Mesenchymal stem cell (in vitro differentiated cells and primary cell): ENCODE data around the gene KRTAP12-4.
"Not testable (repeated sequence)": the region's sequence is repeated elsewhere in the genome, so short reads cannot be mapped to it uniquely, and the experiment has no call there.

Experiments
- DNase-seq: peaks from one replicate; pipeline ENCODE4 v3.0.0-alpha.2; 2013
- H2AFZ ChIP-seq: one replicate; pipeline ENCODE4 v1.6.1; 2013; ENCODE audit warnings: low read depth, mild to moderate bottlenecking, control low read depth, inconsistent platforms, low read length, moderate library complexity
- H2AK5ac ChIP-seq: 2 replicates; pipeline ENCODE4 v1.6.1; 2013; ENCODE audit warnings: low read length, moderate library complexity, mild to moderate bottlenecking, inconsistent platforms; ENCODE audit not compliant: severe bottlenecking
- H2BK120ac ChIP-seq: one replicate; pipeline ENCODE4 v1.6.1; 2013; ENCODE audit warnings: low read depth, mild to moderate bottlenecking, inconsistent platforms, low read length, moderate library complexity
- H2BK12ac ChIP-seq, 2 experiments: one replicate each; pipeline ENCODE4 v1.6.1; 2013; ENCODE audit warnings: inconsistent platforms in 2 of 2, low read length in 2 of 2, mild to moderate bottlenecking in 2 of 2, moderate library complexity in 2 of 2, control low read depth in 1 of 2
- H2BK15ac ChIP-seq: one replicate; pipeline ENCODE4 v1.6.1; 2013; ENCODE audit warnings: mild to moderate bottlenecking, low read depth, inconsistent platforms; ENCODE audit not compliant: poor library complexity, severe bottlenecking
- H2BK5ac ChIP-seq: 2 replicates; pipeline ENCODE4 v1.6.1; 2013; ENCODE audit warnings: low read depth, mild to moderate bottlenecking, low read length, control low read depth, inconsistent platforms; ENCODE audit not compliant: poor library complexity, severe bottlenecking
- H3K14ac ChIP-seq, 2 experiments: one replicate each; pipeline ENCODE4 v1.6.1; 2013; ENCODE audit warnings: inconsistent platforms in 2 of 2, low read length in 2 of 2, control low read depth in 1 of 2, mild to moderate bottlenecking in 1 of 2, moderate library complexity in 1 of 2
- H3K18ac ChIP-seq, 2 experiments: one replicate each; pipeline ENCODE4 v1.6.1; 2013; ENCODE audit warnings: inconsistent platforms in 2 of 2, low read length in 2 of 2, control low read depth in 1 of 2, low read depth in 1 of 2, mild to moderate bottlenecking in 1 of 2
- H3K23ac ChIP-seq, 2 experiments: one replicate each; pipeline ENCODE4 v1.6.1; 2013; ENCODE audit warnings: inconsistent platforms in 2 of 2, low read length in 2 of 2, mild to moderate bottlenecking in 2 of 2, moderate library complexity in 2 of 2, control low read depth in 1 of 2
- H3K27ac ChIP-seq: 2 replicates; pipeline ENCODE4 v1.5.1; 2013; ENCODE audit warnings: mild to moderate bottlenecking, moderate library complexity, low read length, control low read depth, inconsistent platforms; ENCODE audit not compliant: poor library complexity, severe bottlenecking
- H3K27me3 ChIP-seq, 2 experiments: 2 replicates each; pipeline versions ENCODE4 v1.6.1 to v1.7.0; 2013; ENCODE audit warnings: low read length in 2 of 2, mild to moderate bottlenecking in 2 of 2, moderate library complexity in 2 of 2, control low read depth in 1 of 2, inconsistent platforms in 1 of 2; ENCODE audit not compliant: control insufficient read depth in 1 of 2, insufficient read depth in 1 of 2
- H3K36me3 ChIP-seq, 2 experiments: 2 replicates each; pipeline versions ENCODE4 v1.6.1 to v1.7.0; 2013; ENCODE audit warnings: low read length in 2 of 2, control low read depth in 1 of 2, inconsistent platforms in 1 of 2, low read depth in 1 of 2, mild to moderate bottlenecking in 1 of 2; ENCODE audit not compliant: insufficient read depth in 2 of 2, control insufficient read depth in 1 of 2
- H3K4ac ChIP-seq, 2 experiments: one replicate each; pipeline ENCODE4 v1.6.1; 2013; ENCODE audit warnings: inconsistent platforms in 2 of 2, low read length in 2 of 2, mild to moderate bottlenecking in 2 of 2, moderate library complexity in 2 of 2, control low read depth in 1 of 2, low read depth in 1 of 2
- H3K4me1 ChIP-seq: 2 replicates; pipeline ENCODE4 v1.6.1; 2013; ENCODE audit warnings: low read depth, low read length, control low read depth; ENCODE audit not compliant: control insufficient read depth, insufficient read depth
- H3K4me2 ChIP-seq: 2 replicates; pipeline ENCODE4 v1.6.1; 2013; ENCODE audit warnings: low read length, mild to moderate bottlenecking, inconsistent platforms; ENCODE audit not compliant: poor library complexity, severe bottlenecking
- H3K4me3 ChIP-seq, 2 experiments: 2 replicates each; pipeline versions ENCODE4 v1.5.1 to v1.7.0; 2013; ENCODE audit warnings: low read length in 2 of 2, mild to moderate bottlenecking in 2 of 2, control low read depth in 1 of 2, low read depth in 1 of 2; ENCODE audit not compliant: insufficient read depth in 1 of 2
- H3K79me1 ChIP-seq: replicated peaks from 2 replicates; pipeline ENCODE4 v1.6.1; 2013; ENCODE audit warnings: mild to moderate bottlenecking, control low read depth, low read length, inconsistent platforms; ENCODE audit not compliant: poor library complexity, severe bottlenecking
- H3K9ac ChIP-seq: 2 replicates; pipeline ENCODE4 v1.7.0; 2013; ENCODE audit warnings: mild to moderate bottlenecking, low read length, moderate library complexity
- H3K9me3 ChIP-seq: 2 replicates; pipeline ENCODE4 v1.7.0; 2013; ENCODE audit warnings: mild to moderate bottlenecking, low read length; ENCODE audit not compliant: control insufficient read depth
- H4K8ac ChIP-seq: one replicate; pipeline ENCODE4 v1.6.1; 2013; ENCODE audit warnings: inconsistent platforms, mild to moderate bottlenecking, low read length, moderate library complexity
- H4K91ac ChIP-seq: one replicate; pipeline ENCODE4 v1.6.1; 2013; ENCODE audit warnings: mild to moderate bottlenecking, low read length, inconsistent platforms
- WGBS: methylation state at CpG from one replicate; pipeline ENCODE4 v1.1.7; 2013; ENCODE audit warnings: mixed read lengths; 5-methylcytosine and 5-hydroxymethylcytosine counted together

KRTAP12-4 gene

DNA sequence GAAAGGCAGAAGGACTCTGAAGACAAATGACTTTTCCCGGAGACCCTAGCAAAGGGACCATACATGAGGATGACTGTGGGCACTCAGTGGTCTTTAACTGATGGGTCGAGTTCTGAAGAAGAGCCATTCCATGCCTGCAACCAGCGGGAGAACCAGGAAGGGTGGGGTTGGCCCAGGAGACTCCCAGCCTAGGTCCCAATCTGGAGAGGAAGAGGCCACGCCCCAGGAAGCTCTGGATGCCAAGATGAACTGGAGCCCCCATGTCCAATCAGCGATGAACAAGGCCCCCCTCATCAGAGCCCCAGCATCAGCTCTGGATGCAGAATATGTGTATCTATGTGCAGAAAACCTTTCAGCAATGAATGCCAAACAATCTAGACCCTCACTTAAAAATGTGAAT is 13.7 kb downstream of the KRTAP12-4 start:
- H3K9me3 ChIP-seq: peaks cover 46% of the 10 kb centered on the region
- H3K27me3 ChIP-seq: peaks cover 0 to 14% of the 10 kb centered on the region in 2 experiments
- H3K23ac ChIP-seq: no peak overlapping the region
- no peak overlapping the region for H2BK5ac ChIP-seq
- no peaks in the 10 kb centered on the region for H3K79me1 ChIP-seq
- no peak overlapping the region for H2BK12ac ChIP-seq
- H2AFZ ChIP-seq: no peak overlapping the region
- no peak overlapping the region for H3K14ac ChIP-seq
- H3K4me1 ChIP-seq: no peaks in the 10 kb centered on the region
- no peak overlapping the region for H3K27ac ChIP-seq
- H3K4me2 ChIP-seq: no peak overlapping the region
- H3K36me3 ChIP-seq: no peaks in the 10 kb centered on the region
- WGBS: 59% methylated on average over 4 of the region's 5 CpGs
- no peak overlapping the region for H3K4me3 ChIP-seq
- DNase-seq: no peak
- H2BK15ac ChIP-seq: no peak overlapping the region
- no peak overlapping the region for H4K91ac ChIP-seq
- H3K4ac ChIP-seq: no peak overlapping the region
- H4K8ac ChIP-seq: no peak overlapping the region
- H3K18ac ChIP-seq: no peak overlapping the region
- H2BK120ac ChIP-seq: no peak overlapping the region
- no peak overlapping the region for H3K9ac ChIP-seq
- no peak overlapping the region for H2AK5ac ChIP-seq

DNA sequence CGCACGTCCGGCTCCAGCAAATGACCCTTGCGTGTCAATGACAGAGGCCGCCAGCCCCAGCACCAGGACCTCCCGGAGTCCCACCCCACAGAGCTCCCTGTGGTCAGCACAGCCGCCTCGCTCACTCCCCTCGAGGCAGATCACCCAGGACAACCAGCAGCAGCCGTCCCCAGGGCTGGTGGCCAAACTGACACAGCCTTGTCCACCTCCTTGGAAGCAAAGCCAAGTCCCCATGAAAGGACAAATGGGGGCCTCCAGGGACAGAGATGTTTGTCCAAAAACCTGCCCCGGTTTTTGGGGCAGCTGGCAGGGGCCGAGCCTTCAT is 15.2 kb downstream of the KRTAP12-4 start:
- H3K23ac ChIP-seq: no peak overlapping the region
- H3K36me3 ChIP-seq: no peaks in the 10 kb centered on the region
- no peak overlapping the region for H3K9ac ChIP-seq
- no peak overlapping the region for H2AK5ac ChIP-seq
- no peak overlapping the region for H3K4ac ChIP-seq
- H2BK12ac ChIP-seq: no peak overlapping the region
- no peak overlapping the region for H3K18ac ChIP-seq
- no peak overlapping the region for H2BK5ac ChIP-seq
- H3K27ac ChIP-seq: no peak overlapping the region
- H3K4me3 ChIP-seq: no peak overlapping the region
- no peaks in the 10 kb centered on the region for H3K4me1 ChIP-seq
- H2BK15ac ChIP-seq: no peak overlapping the region
- no peak overlapping the region for H4K8ac ChIP-seq
- H3K4me2 ChIP-seq: no peak overlapping the region
- no peak overlapping the region for H4K91ac ChIP-seq
- no peak overlapping the region for H2AFZ ChIP-seq
- peaks cover 40% of the 10 kb centered on the region for H3K9me3 ChIP-seq
- 87% methylated on average over 12 of the region's 12 CpGs for WGBS
- no peak overlapping the region for H2BK120ac ChIP-seq
- H3K14ac ChIP-seq: no peak overlapping the region
- no peak for DNase-seq
- H3K27me3 ChIP-seq: peaks cover 0 to 14% of the 10 kb centered on the region in 2 experiments
- H3K79me1 ChIP-seq: no peaks in the 10 kb centered on the region

DNA sequence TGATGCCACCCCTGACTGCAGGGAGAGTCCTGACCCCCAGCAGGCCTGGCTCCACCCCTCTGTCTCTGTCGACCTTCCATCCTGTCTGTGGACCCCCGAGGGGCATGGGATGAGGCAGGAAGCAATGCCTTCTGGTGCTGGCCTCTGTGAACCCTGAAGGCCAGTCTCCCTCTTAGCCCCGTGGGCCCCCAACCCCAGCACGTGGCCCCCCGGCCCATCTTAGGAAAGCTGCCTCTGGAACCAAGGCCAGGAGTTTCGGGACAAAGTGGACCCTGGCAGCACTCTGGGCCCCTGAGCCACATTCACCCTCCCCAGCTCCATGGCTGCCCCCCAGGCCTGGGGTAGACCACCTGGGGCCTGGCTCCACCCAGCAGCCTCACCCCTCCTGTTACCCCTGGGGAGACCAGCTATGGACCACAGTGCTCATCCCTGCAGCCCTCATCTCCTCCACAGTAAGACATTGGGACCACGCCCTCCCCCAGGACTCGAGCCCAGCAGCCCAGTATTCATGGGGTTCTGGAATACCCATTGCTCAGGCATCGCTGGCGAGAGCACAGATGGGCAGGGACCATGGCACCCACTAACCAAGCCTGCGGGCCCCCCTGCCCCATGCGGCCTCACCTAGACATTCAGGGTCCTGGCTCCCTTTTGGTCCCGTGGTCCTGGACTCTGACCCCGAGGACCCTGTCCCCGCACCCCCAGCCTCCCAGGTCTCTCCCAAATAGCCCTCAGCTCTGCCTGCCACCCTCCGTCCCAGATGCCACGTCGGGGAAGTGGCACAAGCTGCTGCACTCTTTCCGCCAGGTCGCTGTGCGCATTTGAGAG is 15.7 kb downstream of the KRTAP12-4 start:
- H2BK12ac ChIP-seq, H3K4me1 ChIP-seq, H3K18ac ChIP-seq, H3K14ac ChIP-seq, H2BK120ac ChIP-seq, H4K91ac ChIP-seq, H4K8ac ChIP-seq, H3K27ac ChIP-seq, H3K4me2 ChIP-seq, H3K36me3 ChIP-seq, H2BK5ac ChIP-seq, H2BK15ac ChIP-seq, H2AK5ac ChIP-seq, H3K9ac ChIP-seq, H3K23ac ChIP-seq, H2AFZ ChIP-seq, H3K79me1 ChIP-seq, DNase-seq, H3K4ac ChIP-seq, H3K4me3 ChIP-seq: not testable (repeated sequence)
- Histone ChIP-seq H3K27me3 (peaks cover 0 to 14% of the 10 kb centered on the region in 2 experiments), H3K9me3 (peaks cover 37% of the 10 kb centered on the region)
- WGBS: 90% methylated on average over 15 of the region's 21 CpGs

DNA sequence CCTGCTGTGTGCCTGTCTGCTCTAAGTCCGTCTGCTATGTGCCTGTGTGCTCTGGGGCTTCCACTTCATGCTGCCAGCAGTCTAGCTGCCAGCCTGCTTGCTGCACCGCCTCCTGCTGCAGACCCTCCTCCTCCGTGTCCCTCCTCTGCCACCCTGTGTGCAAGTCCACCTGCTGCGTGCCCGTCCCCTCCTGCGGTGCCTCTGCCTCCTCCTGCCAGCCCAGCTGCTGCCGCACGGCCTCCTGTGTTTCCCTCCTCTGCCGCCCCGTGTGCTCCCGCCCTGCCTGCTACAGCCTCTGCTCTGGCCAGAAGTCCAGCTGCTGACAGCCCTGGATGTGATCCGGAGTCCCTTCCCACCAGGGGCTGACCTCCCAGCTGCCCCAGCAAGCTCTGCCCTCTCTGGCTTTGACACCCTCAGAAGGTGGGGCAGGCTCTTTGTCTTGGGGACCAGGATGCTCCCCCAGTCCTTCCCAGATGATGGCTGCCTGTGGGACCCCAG is 16.6 kb downstream of the KRTAP12-4 start:
- not testable (repeated sequence) for H3K4ac ChIP-seq, H2BK15ac ChIP-seq, H3K23ac ChIP-seq, H2BK5ac ChIP-seq, H4K8ac ChIP-seq, H4K91ac ChIP-seq, H2AK5ac ChIP-seq, H2BK12ac ChIP-seq, DNase-seq, H3K79me1 ChIP-seq, H3K14ac ChIP-seq, H3K9ac ChIP-seq, H3K18ac ChIP-seq, H3K4me3 ChIP-seq, H3K4me1 ChIP-seq, H2AFZ ChIP-seq, H3K36me3 ChIP-seq, H3K27ac ChIP-seq, H2BK120ac ChIP-seq, H3K4me2 ChIP-seq
- Histone ChIP-seq H3K9me3 (peaks cover 29% of the 10 kb centered on the region), H3K27me3 (peaks cover 0 to 14% of the 10 kb centered on the region in 2 experiments)
- 75% methylated on average over 3 of the region's 12 CpGs for WGBS
